Left cardiac atrium (tissue), 4 donors: ENCODE measurements around the gene COMP. TPM values are rescaled to one million over a fixed set of nuclear protein-coding genes. Genes with fewer than 3 reads are reported as not detected.

Experiments
- ATAC-seq, 2 donors: fragments of 200-7000 bp; cut with Tn5 transposase; one replicate each; pipeline ENCODE4 v1.9.1; 2020; ENCODE audit warnings: mild to moderate bottlenecking in 2 of 2, moderate library complexity in 2 of 2
- DNase-seq: peaks from one replicate; pipeline ENCODE4 v3.0.0-alpha.2; 2020
- intact Hi-C, 2 donors: fragments of 100-400 bp; cut with DNase I; formaldehyde crosslinking; loops; one replicate each; pipeline versions ENCODE4 v1.14.1 to v1.15.1; 2022 to 2023
- total RNA-seq, 2 donors: library from RNA; stranded (reverse); fragmentation: NEBNext Ultra II Directional; extraction: Animal tissue kit (Norgen Biotek cat#: 25700); gene quantifications; one replicate each; pipeline ENCODE4 v1.2.1, GENCODE V29; 2021
- donor health status: DM: no; HTN: yes; CAD: no.
- donor health status: DM: no; HTN: yes; CAD: no; lungs with severe emphysema.
- donor health status: DM: yes; HTN: yes; CAD: no.
- donor health status: Dilated cardiomyopathy.

COMP gene
- total RNA-seq, 2 donors from 2014 or later: 6.5 to 9.8 TPM

- intact Hi-C loops: no loop called here
- no peak for ATAC-seq
- DNase-seq: no peak
Observed at GRCh38 chr19:18774782-18775444, 16.2 kb downstream of the COMP start.

- DNase-seq (no peak), ATAC-seq (no peak)
- intact Hi-C loops: no loop called here
Observed at GRCh38 chr19:18774107-18774506, 17.0 kb downstream of the COMP start.

- intact Hi-C loops: no loop called here
- ATAC-seq (no peak), DNase-seq (no peak)
Observed at GRCh38 chr19:18773682-18774081, 17.4 kb downstream of the COMP start.

- DNase-seq (no peak), ATAC-seq (no peak)
- intact Hi-C loops: no loop called here
Observed at GRCh38 chr19:18772620-18773587, 18.2 kb downstream of the COMP start.

- DNase-seq: no peak
- no peak for ATAC-seq
- intact Hi-C loops: no loop called here
Observed at GRCh38 chr19:18771328-18772242, 19.5 kb downstream of the COMP start.

- DNase-seq (no peak), ATAC-seq (no peak)
- intact Hi-C loops: no loop called here
Observed at GRCh38 chr19:18770663-18771327, 20.3 kb downstream of the COMP start.

GRCh38 chr19:18769989-18770528, 21.0 kb downstream of the COMP start:
- intact Hi-C loops: loop anchor here in 1 of 2 donors (5.0 kb wide), 1 partner anchor 318 kb away; no protein-coding TSS in a partner anchor
- no peak for DNase-seq
- ATAC-seq: no peak

GRCh38 chr19:18768997-18769891, 21.9 kb downstream of the COMP start:
- intact Hi-C loops: loop anchor here in 1 of 2 donors (5.0 kb wide), 1 partner anchor 317 kb away; no protein-coding TSS in a partner anchor
- peak; percentile 15 to 16 for ATAC-seq

GRCh38 chr19:18768046-18768771, 22.9 kb downstream of the COMP start:
- ATAC-seq (peak; percentile 9 to 27), DNase-seq (no peak)
- intact Hi-C loops: loop anchor here in 1 of 2 donors (5.0 kb wide), 1 partner anchor 316 kb away; no protein-coding TSS in a partner anchor

More at GRCh38 chr19:18768997-18769891, 21.9 kb downstream of the COMP start:
- DNase-seq: peak; percentile 22

- intact Hi-C loops: loop anchor here in 1 of 2 donors (5.0 kb wide), 1 partner anchor 313 kb away; no protein-coding TSS in a partner anchor
- no peak for DNase-seq
Observed at GRCh38 chr19:18765224-18765623, 25.9 kb downstream of the COMP start.

GRCh38 chr19:18764591-18765051, 26.5 kb downstream of the COMP start:
- DNase-seq (no peak), ATAC-seq (no peak)
- intact Hi-C loops: loop anchor here in 1 of 2 donors (5.0 kb wide), 1 partner anchor 312 kb away; no protein-coding TSS in a partner anchor

More at GRCh38 chr19:18765224-18765623, 25.9 kb downstream of the COMP start:
- no peak for ATAC-seq

- intact Hi-C loops: no loop called here
- no peak for DNase-seq
- peak; percentile 32 to 57 for ATAC-seq
Observed at GRCh38 chr19:18763674-18764590, 27.2 kb downstream of the COMP start.

- intact Hi-C loops: no loop called here
- DNase-seq (peak; percentile 78), ATAC-seq (peak; percentile 82 to 87)
Observed at GRCh38 chr19:18762125-18763023, 28.7 kb downstream of the COMP start.

- ATAC-seq (peak in 1 of 2 donors; percentile 30), DNase-seq (no peak)
- intact Hi-C loops: no loop called here
Observed at GRCh38 chr19:18761531-18762110, 29.5 kb downstream of the COMP start.
